ENCODE data around the gene MORC3. TPM values are rescaled to one million over a fixed set of nuclear protein-coding genes. Genes with fewer than 3 reads are reported as not detected.

The MORC3 gene
- total and polyA plus RNA-seq, 4 donors: 3.9 to 44.1 (median 14.1) TPM

GRCh38 chr21:36423771-36424433, 103.9 kb downstream of the MORC3 start:
- H3K27me3 ChIP-seq (ENCODE audit: control insufficient read depth in 4 of 4, insufficient read depth in 4 of 4, low read length in 3 of 4): no peaks in the 10 kb centered on the region
- H3K9ac ChIP-seq (ENCODE audit: low read depth in 1 of 2, low read length in 2 of 2): no peak overlapping the region
- DNase-seq (ENCODE audit: low spot score): no peak
- H3K36me3 ChIP-seq (ENCODE audit: control insufficient read depth in 4 of 4, insufficient read depth in 3 of 4, low read depth in 1 of 4, low read length in 3 of 4): no peaks in the 10 kb centered on the region
- no peak for TF ChIP-seq ZBTB33 (IDR thresholded peaks at IDR 0.05)
- no peak overlapping the region for H3K27ac ChIP-seq (ENCODE audit: low read depth in 1 of 2, low read length in 2 of 2)
- 90% methylated on average over 12 of the region's 12 CpGs for WGBS
- H3K4me3 ChIP-seq (ENCODE audit: low read depth in 1 of 3, low read length in 3 of 3): no peak overlapping the region
- H3K4me1 ChIP-seq (ENCODE audit: control insufficient read depth in 4 of 4, insufficient read depth in 4 of 4, low read length in 3 of 4): peaks cover 0 to 11% (median 3%) of the 10 kb centered on the region in 4 donors
- H3K9me3 ChIP-seq (ENCODE audit: control insufficient read depth in 4 of 4, low read length in 3 of 4): no peaks in the 10 kb centered on the region

GRCh38 chr21:36424592-36424991, 104.6 kb downstream of the MORC3 start:
- Histone ChIP-seq H3K4me3 (ENCODE audit: low read depth in 1 of 3, low read length in 3 of 3) (no peak overlapping the region), H3K4me1 (ENCODE audit: control insufficient read depth in 4 of 4, insufficient read depth in 4 of 4, low read length in 3 of 4) (peaks cover 0 to 11% (median 3%) of the 10 kb centered on the region in 4 donors), H3K9me3 (ENCODE audit: control insufficient read depth in 4 of 4, low read length in 3 of 4) (no peaks in the 10 kb centered on the region), H3K27me3 (ENCODE audit: control insufficient read depth in 4 of 4, insufficient read depth in 4 of 4, low read length in 3 of 4) (no peaks in the 10 kb centered on the region), H3K9ac (ENCODE audit: low read depth in 1 of 2, low read length in 2 of 2) (no peak overlapping the region), H3K36me3 (ENCODE audit: control insufficient read depth in 4 of 4, insufficient read depth in 3 of 4, low read depth in 1 of 4, low read length in 3 of 4) (no peaks in the 10 kb centered on the region), H3K27ac (ENCODE audit: low read depth in 1 of 2, low read length in 2 of 2) (no peak overlapping the region)
- 94% methylated on average over 8 of the region's 8 CpGs for WGBS
- TF ChIP-seq ATF3 (IDR thresholded peaks at IDR 0.05): no peak
- TF ChIP-seq FOXA2 (IDR thresholded peaks at IDR 0.05): no peak
- TF ChIP-seq RAD21 (IDR thresholded peaks at IDR 0.05): no peak
- no peak for TF ChIP-seq HNF4A (conservative IDR thresholded peaks at IDR 0.05)
- no peak for TF ChIP-seq CTCF (IDR thresholded peaks at IDR 0.05; ENCODE audit: low read depth, low read length, missing input control)
- no peak for TF ChIP-seq FOXA1 (IDR thresholded peaks at IDR 0.05)
- no peak for TF ChIP-seq NR2F2 (IDR thresholded peaks at IDR 0.05)
- TF ChIP-seq ZBTB33 (IDR thresholded peaks at IDR 0.05): no peak
- no peak for TF ChIP-seq YY1 (IDR thresholded peaks at IDR 0.05)
- no peak for TF ChIP-seq HNF4G (IDR thresholded peaks at IDR 0.05)
- no peak for TF ChIP-seq RXRA (IDR thresholded peaks at IDR 0.05)
- TF ChIP-seq JUND (IDR thresholded peaks at IDR 0.05): no peak
- no peak for TF ChIP-seq REST (IDR thresholded peaks at IDR 0.05)
- TF ChIP-seq SP1 (IDR thresholded peaks at IDR 0.05): no peak
- no peak for TF ChIP-seq TAF1 (conservative IDR thresholded peaks at IDR 0.05)
- no peak for TF ChIP-seq EGR1 (IDR thresholded peaks at IDR 0.05; ENCODE audit: low read depth in 2 of 2)
- TF ChIP-seq GABPA (IDR thresholded peaks at IDR 0.05 in 1 of 2, conservative IDR thresholded peaks at IDR 0.05 in 1 of 2): no peak
- no peak for TF ChIP-seq MAX (IDR thresholded peaks at IDR 0.05)
- no peak for DNase-seq (ENCODE audit: low spot score)
